GM23338 (cell line): ENCODE measurements around the gene INO80. TPM values are rescaled to one million over a fixed set of nuclear protein-coding genes. Genes with fewer than 3 reads are reported as not detected.
A peak's percentile ranks its signal among the peaks of the same experiment; 100 is the strongest.

Source experiments
- ATAC-seq: fragments of 200-7000 bp; cut with Tn5 transposase; 3 replicates; pipeline ENCODE4 v1.9.1; 2020
- DNase-seq: peaks from one replicate; pipeline ENCODE4 v3.0.0-alpha.2; 2015; ENCODE audit warnings: low spot score
- H2AFZ ChIP-seq: fragments of 200-600 bp; sonication (generic); 2 replicates; pipeline ENCODE4 v1.8.0; 2016; ENCODE audit warnings: antibody characterized with exemption, mild to moderate bottlenecking, moderate library complexity
- H3F3A ChIP-seq: fragments of 200-600 bp; sonication (generic); replicated peaks from 2 replicates; pipeline ENCODE4 v1.8.0; 2017; ENCODE audit warnings: antibody characterized with exemption, mixed run types, low read depth
- H3K27ac ChIP-seq: fragments of 200-600 bp; sonication (generic); 2 replicates; pipeline ENCODE4 v1.6.1; 2016; ENCODE audit warnings: low read depth
- H3K27me3 ChIP-seq: fragments of 200-600 bp; sonication (generic); 2 replicates; pipeline ENCODE4 v1.8.0; 2016; ENCODE audit warnings: mild to moderate bottlenecking, mixed run types, moderate library complexity; ENCODE audit not compliant: insufficient read depth
- H3K36me3 ChIP-seq: fragments of 200-600 bp; sonication (generic); 2 replicates; pipeline ENCODE4 v1.8.0; 2016; ENCODE audit warnings: mild to moderate bottlenecking; ENCODE audit not compliant: insufficient read depth
- H3K4me1 ChIP-seq: fragments of 200-600 bp; sonication (generic); 2 replicates; pipeline ENCODE4 v1.8.0; 2016; ENCODE audit warnings: mild to moderate bottlenecking, moderate library complexity; ENCODE audit not compliant: insufficient read depth
- H3K4me2 ChIP-seq: fragments of 200-600 bp; sonication (generic); 2 replicates; pipeline ENCODE4 v1.7.1; 2017; ENCODE audit warnings: mixed run types
- H3K4me3 ChIP-seq: fragments of 200-600 bp; sonication (generic); 2 replicates; pipeline ENCODE4 v1.6.1; 2016; ENCODE audit warnings: mixed run types
- H3K79me2 ChIP-seq: fragments of 200-600 bp; sonication (generic); replicated peaks from 2 replicates; pipeline ENCODE4 v1.8.0; 2017; ENCODE audit warnings: mild to moderate bottlenecking; ENCODE audit not compliant: insufficient read depth
- H3K9me2 ChIP-seq: fragments of 200-600 bp; sonication (generic); 2 replicates; pipeline ENCODE4 v1.8.0; 2017; ENCODE audit not compliant: insufficient read depth
- H4K20me1 ChIP-seq: fragments of 200-600 bp; sonication (generic); replicated peaks from 2 replicates; pipeline ENCODE4 v1.8.0; 2017; ENCODE audit warnings: mild to moderate bottlenecking; ENCODE audit not compliant: insufficient read depth
- H3K27ac Mint-ChIP-seq: 2 replicates; pipeline ENCODE4 v1.8.0; 2020; ENCODE audit warnings: inconsistent platforms, mild to moderate bottlenecking, moderate library complexity, mixed read lengths
- H3K27me3 Mint-ChIP-seq: 3 replicates; pipeline ENCODE4 v1.8.0; 2022; ENCODE audit warnings: low read depth, mild to moderate bottlenecking, moderate library complexity, mixed read lengths, inconsistent platforms; ENCODE audit not compliant: insufficient read depth, poor library complexity
- H3K36me3 Mint-ChIP-seq: 3 replicates; pipeline ENCODE4 v1.8.0; 2021; ENCODE audit warnings: low read depth, mild to moderate bottlenecking, inconsistent platforms, moderate library complexity, mixed read lengths
- H3K4me1 Mint-ChIP-seq: 3 replicates; pipeline ENCODE4 v1.8.0; 2020; ENCODE audit warnings: mild to moderate bottlenecking, inconsistent platforms, mixed read lengths
- H3K4me3 Mint-ChIP-seq: 3 replicates; pipeline ENCODE4 v1.8.0; 2021; ENCODE audit warnings: moderate library complexity, mild to moderate bottlenecking, inconsistent platforms, mixed read lengths
- H3K9me3 Mint-ChIP-seq: 3 replicates; pipeline ENCODE4 v1.8.0; 2020; ENCODE audit warnings: moderate library complexity, mild to moderate bottlenecking, inconsistent platforms, mixed read lengths
- EZH2phosphoT487 ChIP-seq: fragments of 200-600 bp; sonication (generic); IDR thresholded peaks from one replicate; pipeline ENCODE4 v1.8.1; 2018; ENCODE audit warnings: antibody characterized with exemption; ENCODE audit not compliant: unreplicated experiment
- JUNB ChIP-seq: IDR thresholded peaks from one replicate; pipeline ENCODE4 v1.6.1; 2016; ENCODE audit warnings: antibody characterized with exemption; ENCODE audit not compliant: unreplicated experiment
- NANOG ChIP-seq: IDR thresholded peaks from 2 replicates; pipeline ENCODE4 v1.6.1; 2016; ENCODE audit warnings: antibody characterized with exemption, borderline replicate concordance
- POLR2AphosphoS5 ChIP-seq: IDR thresholded peaks from 2 replicates; pipeline ENCODE4 v1.6.1; 2016; ENCODE audit warnings: antibody characterized with exemption, low read depth
- STAT1 ChIP-seq: IDR thresholded peaks from one replicate; pipeline ENCODE4 v1.6.1; 2016; ENCODE audit warnings: antibody characterized with exemption; ENCODE audit not compliant: unreplicated experiment
- ZNF114 ChIP-seq: fragments of 250-450 bp; sonication (Bioruptor Pico); IDR thresholded peaks from 2 replicates; pipeline ENCODE4 v1.5.0; 2020; ENCODE audit warnings: mild to moderate bottlenecking, moderate library complexity
- ZNF331 ChIP-seq: fragments of 250-450 bp; sonication (Bioruptor Pico); IDR thresholded peaks from 2 replicates; pipeline ENCODE4 v1.5.0; 2020; ENCODE audit warnings: low read depth, mild to moderate bottlenecking, moderate library complexity
- polyA plus RNA-seq: library from polyadenylated mRNA; unstranded; fragments of >200 nt; fragmentation: Nextera tagmentation; extraction: Ambion mirVana; gene quantifications from 2 replicates; pipeline ENCODE4 v1.2.1, GENCODE V29; 2016
- total RNA-seq: library from RNA; depleted of rRNA; stranded (reverse); fragments of >200 nt; shearing (Covaris generic); gene quantifications from 2 replicates; pipeline ENCODE4 v1.2.3, GENCODE V29; 2014
- TF ChIP-seq, protein P1 (sequence below): fragments of 250-450 bp; sonication (Bioruptor Pico); IDR thresholded peaks from 2 replicates; pipeline ENCODE4 v1.5.0; 2020; ENCODE audit warnings: mild to moderate bottlenecking, moderate library complexity
- TF ChIP-seq, protein P2 (sequence below), 2 experiments: fragments of 200-600 bp in 1 of 2; sonication (generic) in 1 of 2; conservative IDR thresholded peaks; 2 replicates each; pipeline versions ENCODE4 v1.5.1 to v1.6.1; 2016 to 2017; ENCODE audit warnings: antibody characterized with exemption in 2 of 2, low read depth in 2 of 2, mild to moderate bottlenecking in 2 of 2, moderate library complexity in 1 of 2
- TF ChIP-seq, protein P3 (sequence below): IDR thresholded peaks from 2 replicates; pipeline ENCODE4 v1.6.1; 2016; ENCODE audit warnings: antibody characterized with exemption

INO80 gene
- total and polyA plus RNA-seq, 2 experiments from 2014 or later, result 6.5 to 24.9 TPM

DNA sequence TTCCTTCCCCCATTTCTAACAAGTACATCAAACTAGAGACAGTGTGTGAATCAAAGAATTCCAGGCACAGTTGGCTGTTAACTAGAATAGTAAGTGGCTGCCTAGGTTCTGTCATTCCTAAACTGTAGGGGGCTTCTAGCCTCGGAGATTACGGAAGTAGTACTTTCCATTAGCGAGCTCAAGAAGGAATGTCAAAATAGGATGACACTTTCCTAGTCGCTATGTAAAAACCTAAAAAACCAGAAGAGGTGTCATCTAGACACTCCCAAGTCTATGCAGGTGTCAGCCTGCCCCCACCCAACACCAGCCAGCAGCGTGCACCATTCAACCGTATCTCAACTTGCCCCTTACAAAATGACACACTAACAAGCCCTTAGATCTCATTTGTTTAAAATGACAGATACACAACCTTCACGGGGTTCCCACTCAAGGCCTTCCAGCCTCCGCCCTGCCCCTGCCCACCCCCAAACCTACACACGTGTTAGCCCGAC is 874 bp downstream of the INO80 start:
- no peak overlapping the region for H2AFZ ChIP-seq
- H3K4me3 ChIP-seq, result peak overlapping the region; percentile 92
- Mint-ChIP-seq H3K9me3 (peaks cover 3% of the 10 kb centered on the region; the same call in 1 of the 3 replicates), H3K36me3 (peaks cover 15% of the 10 kb centered on the region), H3K27ac (peak overlapping the region; percentile 95), H3K4me1 (peaks cover 5% of the 10 kb centered on the region; the same call in 2 of the 3 replicates), H3K4me3 (peak overlapping the region; percentile 93), H3K27me3 (peaks cover 2% of the 10 kb centered on the region)
- no peaks in the 10 kb centered on the region for H3K27me3 ChIP-seq
- H4K20me1 ChIP-seq, result peaks cover 28% of the 10 kb centered on the region
- H3K27ac ChIP-seq, result peak overlapping the region; percentile 98
- no peaks in the 10 kb centered on the region for H3F3A ChIP-seq
- H3K9me2 ChIP-seq, result peaks cover 3% of the 10 kb centered on the region; the same call in 1 of the 2 replicates
- H3K4me2 ChIP-seq, result peak overlapping the region; percentile 80
- no peaks in the 10 kb centered on the region; the same call in 1 of the 2 replicates for H3K4me1 ChIP-seq
- DNase-seq, result peak; percentile 80
- TF ChIP-seq NANOG (no peak), STAT1 (no peak), JUNB (no peak), POLR2AphosphoS5 (no peak), ZNF331 (CRISPR knock-in tag) (no peak), EZH2phosphoT487 (no peak), ZNF114 (CRISPR knock-in tag) (no peak)
- TF ChIP-seq, protein P1, sequence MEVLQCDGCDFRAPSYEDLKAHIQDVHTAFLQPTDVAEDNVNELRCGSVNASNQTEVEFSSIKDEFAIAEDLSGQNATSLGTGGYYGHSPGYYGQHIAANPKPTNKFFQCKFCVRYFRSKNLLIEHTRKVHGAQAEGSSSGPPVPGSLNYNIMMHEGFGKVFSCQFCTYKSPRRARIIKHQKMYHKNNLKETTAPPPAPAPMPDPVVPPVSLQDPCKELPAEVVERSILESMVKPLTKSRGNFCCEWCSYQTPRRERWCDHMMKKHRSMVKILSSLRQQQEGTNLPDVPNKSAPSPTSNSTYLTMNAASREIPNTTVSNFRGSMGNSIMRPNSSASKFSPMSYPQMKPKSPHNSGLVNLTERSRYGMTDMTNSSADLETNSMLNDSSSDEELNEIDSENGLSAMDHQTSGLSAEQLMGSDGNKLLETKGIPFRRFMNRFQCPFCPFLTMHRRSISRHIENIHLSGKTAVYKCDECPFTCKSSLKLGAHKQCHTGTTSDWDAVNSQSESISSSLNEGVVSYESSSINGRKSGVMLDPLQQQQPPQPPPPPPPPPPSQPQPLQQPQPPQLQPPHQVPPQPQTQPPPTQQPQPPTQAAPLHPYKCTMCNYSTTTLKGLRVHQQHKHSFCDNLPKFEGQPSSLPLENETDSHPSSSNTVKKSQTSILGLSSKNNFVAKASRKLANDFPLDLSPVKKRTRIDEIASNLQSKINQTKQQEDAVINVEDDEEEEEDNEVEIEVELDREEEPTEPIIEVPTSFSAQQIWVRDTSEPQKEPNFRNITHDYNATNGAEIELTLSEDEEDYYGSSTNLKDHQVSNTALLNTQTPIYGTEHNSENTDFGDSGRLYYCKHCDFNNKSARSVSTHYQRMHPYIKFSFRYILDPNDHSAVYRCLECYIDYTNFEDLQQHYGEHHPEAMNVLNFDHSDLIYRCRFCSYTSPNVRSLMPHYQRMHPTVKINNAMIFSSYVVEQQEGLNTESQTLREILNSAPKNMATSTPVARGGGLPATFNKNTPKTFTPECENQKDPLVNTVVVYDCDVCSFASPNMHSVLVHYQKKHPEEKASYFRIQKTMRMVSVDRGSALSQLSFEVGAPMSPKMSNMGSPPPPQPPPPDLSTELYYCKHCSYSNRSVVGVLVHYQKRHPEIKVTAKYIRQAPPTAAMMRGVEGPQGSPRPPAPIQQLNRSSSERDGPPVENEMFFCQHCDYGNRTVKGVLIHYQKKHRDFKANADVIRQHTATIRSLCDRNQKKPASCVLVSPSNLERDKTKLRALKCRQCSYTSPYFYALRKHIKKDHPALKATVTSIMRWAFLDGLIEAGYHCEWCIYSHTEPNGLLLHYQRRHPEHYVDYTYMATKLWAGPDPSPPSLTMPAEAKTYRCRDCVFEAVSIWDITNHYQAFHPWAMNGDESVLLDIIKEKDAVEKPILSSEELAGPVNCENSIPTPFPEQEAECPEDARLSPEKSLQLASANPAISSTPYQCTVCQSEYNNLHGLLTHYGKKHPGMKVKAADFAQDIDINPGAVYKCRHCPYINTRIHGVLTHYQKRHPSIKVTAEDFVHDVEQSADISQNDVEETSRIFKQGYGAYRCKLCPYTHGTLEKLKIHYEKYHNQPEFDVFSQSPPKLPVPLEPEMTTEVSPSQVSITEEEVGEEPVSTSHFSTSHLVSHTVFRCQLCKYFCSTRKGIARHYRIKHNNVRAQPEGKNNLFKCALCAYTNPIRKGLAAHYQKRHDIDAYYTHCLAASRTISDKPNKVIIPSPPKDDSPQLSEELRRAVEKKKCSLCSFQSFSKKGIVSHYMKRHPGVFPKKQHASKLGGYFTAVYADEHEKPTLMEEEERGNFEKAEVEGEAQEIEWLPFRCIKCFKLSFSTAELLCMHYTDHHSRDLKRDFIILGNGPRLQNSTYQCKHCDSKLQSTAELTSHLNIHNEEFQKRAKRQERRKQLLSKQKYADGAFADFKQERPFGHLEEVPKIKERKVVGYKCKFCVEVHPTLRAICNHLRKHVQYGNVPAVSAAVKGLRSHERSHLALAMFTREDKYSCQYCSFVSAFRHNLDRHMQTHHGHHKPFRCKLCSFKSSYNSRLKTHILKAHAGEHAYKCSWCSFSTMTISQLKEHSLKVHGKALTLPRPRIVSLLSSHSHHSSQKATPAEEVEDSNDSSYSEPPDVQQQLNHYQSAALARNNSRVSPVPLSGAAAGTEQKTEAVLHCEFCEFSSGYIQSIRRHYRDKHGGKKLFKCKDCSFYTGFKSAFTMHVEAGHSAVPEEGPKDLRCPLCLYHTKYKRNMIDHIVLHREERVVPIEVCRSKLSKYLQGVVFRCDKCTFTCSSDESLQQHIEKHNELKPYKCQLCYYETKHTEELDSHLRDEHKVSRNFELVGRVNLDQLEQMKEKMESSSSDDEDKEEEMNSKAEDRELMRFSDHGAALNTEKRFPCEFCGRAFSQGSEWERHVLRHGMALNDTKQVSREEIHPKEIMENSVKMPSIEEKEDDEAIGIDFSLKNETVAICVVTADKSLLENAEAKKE (CRISPR knock-in tag), result no peak
- TF ChIP-seq, protein P2, sequence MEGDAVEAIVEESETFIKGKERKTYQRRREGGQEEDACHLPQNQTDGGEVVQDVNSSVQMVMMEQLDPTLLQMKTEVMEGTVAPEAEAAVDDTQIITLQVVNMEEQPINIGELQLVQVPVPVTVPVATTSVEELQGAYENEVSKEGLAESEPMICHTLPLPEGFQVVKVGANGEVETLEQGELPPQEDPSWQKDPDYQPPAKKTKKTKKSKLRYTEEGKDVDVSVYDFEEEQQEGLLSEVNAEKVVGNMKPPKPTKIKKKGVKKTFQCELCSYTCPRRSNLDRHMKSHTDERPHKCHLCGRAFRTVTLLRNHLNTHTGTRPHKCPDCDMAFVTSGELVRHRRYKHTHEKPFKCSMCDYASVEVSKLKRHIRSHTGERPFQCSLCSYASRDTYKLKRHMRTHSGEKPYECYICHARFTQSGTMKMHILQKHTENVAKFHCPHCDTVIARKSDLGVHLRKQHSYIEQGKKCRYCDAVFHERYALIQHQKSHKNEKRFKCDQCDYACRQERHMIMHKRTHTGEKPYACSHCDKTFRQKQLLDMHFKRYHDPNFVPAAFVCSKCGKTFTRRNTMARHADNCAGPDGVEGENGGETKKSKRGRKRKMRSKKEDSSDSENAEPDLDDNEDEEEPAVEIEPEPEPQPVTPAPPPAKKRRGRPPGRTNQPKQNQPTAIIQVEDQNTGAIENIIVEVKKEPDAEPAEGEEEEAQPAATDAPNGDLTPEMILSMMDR (conservative IDR thresholded peaks at IDR 0.05; ENCODE audit: low read depth in 2 of 2), result no peak
- TF ChIP-seq, protein P3, sequence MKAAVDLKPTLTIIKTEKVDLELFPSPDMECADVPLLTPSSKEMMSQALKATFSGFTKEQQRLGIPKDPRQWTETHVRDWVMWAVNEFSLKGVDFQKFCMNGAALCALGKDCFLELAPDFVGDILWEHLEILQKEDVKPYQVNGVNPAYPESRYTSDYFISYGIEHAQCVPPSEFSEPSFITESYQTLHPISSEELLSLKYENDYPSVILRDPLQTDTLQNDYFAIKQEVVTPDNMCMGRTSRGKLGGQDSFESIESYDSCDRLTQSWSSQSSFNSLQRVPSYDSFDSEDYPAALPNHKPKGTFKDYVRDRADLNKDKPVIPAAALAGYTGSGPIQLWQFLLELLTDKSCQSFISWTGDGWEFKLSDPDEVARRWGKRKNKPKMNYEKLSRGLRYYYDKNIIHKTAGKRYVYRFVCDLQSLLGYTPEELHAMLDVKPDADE, result no peak
- peak; percentile 39 for ATAC-seq
- no peaks in the 10 kb centered on the region for H3K36me3 ChIP-seq
- H3K79me2 ChIP-seq, result peaks cover 55% of the 10 kb centered on the region
